RWPE2 (cell line): ENCODE data around the gene HOXD11.

Source experiments
- ATAC-seq: fragments of 200-7000 bp; cut with Tn5 transposase; 3 replicates; pipeline ENCODE4 v1.9.1; 2021; ENCODE audit warnings: low read depth
- DNase-seq: peaks from one replicate; pipeline ENCODE4 v3.0.0-alpha.2; 2020; ENCODE audit warnings: low spot score
- H3K27ac ChIP-seq: fragments of 450-650 bp; 2 replicates; pipeline ENCODE4 v1.5.1; 2017; ENCODE audit warnings: mild to moderate bottlenecking; ENCODE audit not compliant: poor library complexity, severe bottlenecking
- H3K27me3 ChIP-seq: fragments of 250-450 bp; sonication (Bioruptor Pico); 2 replicates; pipeline ENCODE4 v1.5.1; 2021; ENCODE audit warnings: mild to moderate bottlenecking, moderate library complexity; ENCODE audit not compliant: insufficient read depth, poor library complexity, severe bottlenecking
- H3K36me3 ChIP-seq: fragments of 250-450 bp; sonication (Bioruptor Pico); 2 replicates; pipeline ENCODE4 v1.5.1; 2020; ENCODE audit warnings: low read depth, mild to moderate bottlenecking, moderate library complexity
- H3K4me1 ChIP-seq: fragments of 250-450 bp; sonication (Bioruptor Pico); 2 replicates; pipeline ENCODE4 v1.5.1; 2021; ENCODE audit warnings: mild to moderate bottlenecking, moderate library complexity; ENCODE audit not compliant: insufficient read depth, poor library complexity, severe bottlenecking
- H3K4me3 ChIP-seq: fragments of 250-450 bp; sonication (Bioruptor Pico); 2 replicates; pipeline ENCODE4 v1.5.1; 2021; ENCODE audit warnings: mild to moderate bottlenecking, moderate library complexity; ENCODE audit not compliant: severe bottlenecking
- H3K9me3 ChIP-seq: fragments of 250-450 bp; sonication (Bioruptor Pico); 2 replicates; pipeline ENCODE4 v1.5.1; 2021; ENCODE audit warnings: mild to moderate bottlenecking, moderate library complexity; ENCODE audit not compliant: severe bottlenecking
- TF ChIP-seq, protein P1 (sequence below): fragments of 450-650 bp; IDR thresholded peaks from one replicate; pipeline ENCODE4 v1.5.1; 2017; ENCODE audit warnings: mild to moderate bottlenecking, moderate library complexity; ENCODE audit not compliant: poor library complexity, severe bottlenecking

Gene HOXD11

DNA sequence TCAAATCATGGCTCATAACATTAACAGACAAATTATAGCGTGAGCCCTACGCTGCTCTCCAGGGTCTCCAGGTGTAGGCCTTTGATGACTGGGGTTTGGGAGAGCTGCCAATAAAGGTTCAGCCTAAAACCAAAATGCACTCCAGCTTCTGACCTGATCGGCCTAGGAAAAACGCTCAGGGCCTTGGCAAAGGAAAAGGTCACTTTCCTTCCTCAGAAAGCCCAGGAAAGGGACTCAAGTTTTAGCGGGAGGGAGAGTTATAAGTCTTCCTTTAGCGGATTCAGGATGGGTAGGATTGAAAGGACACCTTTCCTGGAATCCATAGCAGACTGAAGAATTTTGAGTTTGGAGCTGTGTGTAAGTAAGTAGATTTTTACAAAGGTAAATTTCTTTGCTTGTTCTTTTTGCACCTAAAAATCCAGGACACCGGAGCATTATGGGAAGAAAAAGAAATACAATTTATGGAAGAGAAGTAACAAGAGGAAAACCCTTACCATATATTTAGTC is 32.1 kb upstream of the HOXD11 start:
- H3K27me3 ChIP-seq = peaks cover 56% of the 10 kb centered on the region
- no peaks in the 10 kb centered on the region for H3K4me1 ChIP-seq
- DNase-seq (no peak), ATAC-seq (no peak)
- TF ChIP-seq, protein P1, sequence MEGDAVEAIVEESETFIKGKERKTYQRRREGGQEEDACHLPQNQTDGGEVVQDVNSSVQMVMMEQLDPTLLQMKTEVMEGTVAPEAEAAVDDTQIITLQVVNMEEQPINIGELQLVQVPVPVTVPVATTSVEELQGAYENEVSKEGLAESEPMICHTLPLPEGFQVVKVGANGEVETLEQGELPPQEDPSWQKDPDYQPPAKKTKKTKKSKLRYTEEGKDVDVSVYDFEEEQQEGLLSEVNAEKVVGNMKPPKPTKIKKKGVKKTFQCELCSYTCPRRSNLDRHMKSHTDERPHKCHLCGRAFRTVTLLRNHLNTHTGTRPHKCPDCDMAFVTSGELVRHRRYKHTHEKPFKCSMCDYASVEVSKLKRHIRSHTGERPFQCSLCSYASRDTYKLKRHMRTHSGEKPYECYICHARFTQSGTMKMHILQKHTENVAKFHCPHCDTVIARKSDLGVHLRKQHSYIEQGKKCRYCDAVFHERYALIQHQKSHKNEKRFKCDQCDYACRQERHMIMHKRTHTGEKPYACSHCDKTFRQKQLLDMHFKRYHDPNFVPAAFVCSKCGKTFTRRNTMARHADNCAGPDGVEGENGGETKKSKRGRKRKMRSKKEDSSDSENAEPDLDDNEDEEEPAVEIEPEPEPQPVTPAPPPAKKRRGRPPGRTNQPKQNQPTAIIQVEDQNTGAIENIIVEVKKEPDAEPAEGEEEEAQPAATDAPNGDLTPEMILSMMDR = no peak
- no peak overlapping the region for H3K4me3 ChIP-seq
- H3K27ac ChIP-seq = no peak overlapping the region
- no peaks in the 10 kb centered on the region for H3K36me3 ChIP-seq
- no peaks in the 10 kb centered on the region for H3K9me3 ChIP-seq

DNA sequence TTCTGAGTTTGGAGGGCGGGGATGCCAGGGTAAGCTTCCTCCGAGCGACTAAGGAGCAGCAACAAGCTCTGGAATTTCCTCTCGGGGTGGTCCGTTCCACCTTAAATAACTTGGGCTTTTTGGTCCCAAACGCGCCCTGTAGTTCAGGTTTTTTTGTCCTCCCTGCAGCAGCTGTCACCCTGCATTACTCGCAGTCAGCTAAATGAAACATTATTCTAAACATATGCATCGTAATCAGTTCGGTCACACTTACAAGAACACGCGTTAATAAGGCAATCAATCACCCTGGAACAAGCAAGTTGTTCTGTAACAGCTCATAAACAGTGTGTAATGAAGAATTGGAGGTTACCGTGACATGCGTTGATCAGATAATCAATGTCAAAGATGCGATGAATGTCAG is 31.6 kb upstream of the HOXD11 start:
- no peak overlapping the region for H3K4me3 ChIP-seq
- DNase-seq = no peak
- H3K27me3 ChIP-seq = peaks cover 57% of the 10 kb centered on the region

DNA sequence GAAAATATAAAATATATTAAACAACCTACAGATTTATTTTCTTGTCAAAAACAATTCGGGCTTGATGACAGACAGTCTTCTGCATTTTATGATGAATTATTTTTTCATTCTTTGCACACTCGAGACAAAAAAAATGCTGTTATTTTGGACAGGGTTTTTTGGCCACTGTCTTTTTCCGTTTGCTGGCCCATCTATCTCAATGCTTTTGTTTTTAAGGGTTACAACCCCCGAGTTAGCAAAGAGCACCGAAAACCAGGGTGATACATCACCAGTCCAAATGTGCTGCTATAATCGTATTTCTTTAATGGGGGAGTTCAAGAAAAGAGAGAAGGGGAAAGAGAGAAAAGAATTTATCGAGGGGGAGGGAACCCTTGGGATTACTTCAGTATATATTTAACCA is 31.0 kb upstream of the HOXD11 start:
- TF ChIP-seq, protein P1 = no peak
- H3K4me3 ChIP-seq = no peak overlapping the region
- peaks cover 63% of the 10 kb centered on the region for H3K27me3 ChIP-seq
- no peaks in the 10 kb centered on the region for H3K9me3 ChIP-seq
- no peak overlapping the region for H3K27ac ChIP-seq
- no peaks in the 10 kb centered on the region for H3K36me3 ChIP-seq
- no peaks in the 10 kb centered on the region for H3K4me1 ChIP-seq
- DNase-seq = no peak
- ATAC-seq = no peak

More for the DNA sequence above, 31.6 kb upstream of the HOXD11 start:
- no peaks in the 10 kb centered on the region for H3K4me1 ChIP-seq
- H3K27ac ChIP-seq = no peak overlapping the region
- no peak for ATAC-seq
- no peaks in the 10 kb centered on the region for H3K36me3 ChIP-seq
- TF ChIP-seq, protein P1 = no peak
- no peaks in the 10 kb centered on the region for H3K9me3 ChIP-seq

DNA sequence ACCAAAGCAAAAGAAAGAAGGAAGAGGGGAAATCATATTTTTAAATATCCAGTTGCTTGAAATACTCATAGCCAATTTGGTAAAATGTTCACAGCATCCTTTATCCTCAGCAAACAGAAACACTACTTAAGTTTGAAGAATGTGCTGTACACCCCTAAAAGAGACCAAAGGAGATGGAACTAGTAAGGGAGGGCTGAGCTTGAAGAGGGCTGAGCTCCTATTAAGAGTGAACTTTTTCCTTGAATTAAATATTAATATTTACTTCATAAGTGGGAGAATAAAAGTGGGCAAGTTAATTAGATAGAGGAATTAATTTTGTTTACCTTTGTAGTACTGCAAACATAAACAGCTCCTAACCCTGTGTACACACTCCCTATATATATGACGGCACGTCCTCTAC is 30.3 kb upstream of the HOXD11 start:
- Histone ChIP-seq H3K4me1 (no peaks in the 10 kb centered on the region), H3K36me3 (no peaks in the 10 kb centered on the region), H3K27me3 (peaks cover 70% of the 10 kb centered on the region), H3K9me3 (no peaks in the 10 kb centered on the region), H3K4me3 (no peak overlapping the region), H3K27ac (no peak overlapping the region)
- TF ChIP-seq, protein P1 = no peak
- no peak for ATAC-seq
- no peak for DNase-seq

DNA sequence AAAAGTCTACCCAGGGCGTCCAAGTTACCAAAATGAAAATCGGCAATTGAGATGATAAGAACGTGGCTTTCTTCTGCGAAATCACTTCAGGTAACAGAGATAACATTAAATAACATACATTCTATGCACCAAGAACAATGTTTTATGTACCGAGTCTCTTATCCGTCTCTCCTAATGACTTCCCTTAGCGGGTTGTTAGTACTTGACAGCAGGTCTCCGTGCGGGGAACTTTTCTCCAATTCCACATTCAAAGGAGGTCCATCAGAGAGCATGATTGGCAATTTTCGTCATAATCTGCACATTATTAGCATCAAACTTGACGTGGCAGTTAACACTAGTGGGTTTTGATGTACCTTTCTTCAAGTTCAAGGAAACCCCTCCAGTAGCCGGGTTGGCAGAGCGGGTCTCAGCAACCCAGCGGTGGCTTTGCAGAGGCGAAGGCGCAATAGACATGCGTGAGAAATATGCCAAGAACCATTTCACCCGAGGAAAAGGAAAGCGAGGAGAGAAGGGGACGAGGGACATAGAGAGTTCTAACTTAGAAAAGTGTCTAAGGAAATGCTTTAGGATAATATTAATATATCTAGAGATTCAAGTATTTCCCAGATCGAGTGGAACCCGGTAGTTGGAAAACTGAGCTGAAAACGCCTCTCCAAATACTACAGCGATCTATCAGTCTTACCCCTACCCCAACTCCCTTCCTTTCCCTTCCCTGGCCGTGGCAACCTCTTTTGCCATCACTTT is 28.4 kb upstream of the HOXD11 start:
- Histone ChIP-seq H3K27ac (no peak overlapping the region), H3K9me3 (no peaks in the 10 kb centered on the region), H3K4me3 (no peak overlapping the region), H3K36me3 (no peaks in the 10 kb centered on the region), H3K27me3 (peaks cover 81% of the 10 kb centered on the region), H3K4me1 (no peaks in the 10 kb centered on the region)
- TF ChIP-seq, protein P1 = no peak
- DNase-seq (no peak), ATAC-seq (no peak)
